HG03175 (cell line): ENCODE data around the gene IGSF21.

Experiments
- ATAC-seq: cut with Tn5 transposase; IDR thresholded peaks from one replicate; pipeline ENCODE4 v1.9.1; 2021; ENCODE audit warnings: mild to moderate bottlenecking, moderate library complexity; ENCODE audit not compliant: unreplicated experiment

The IGSF21 gene

GRCh38 chr1:18390953-18391352 is 283.4 kb downstream of the IGSF21 start:
- ATAC-seq: no peak

DNA sequence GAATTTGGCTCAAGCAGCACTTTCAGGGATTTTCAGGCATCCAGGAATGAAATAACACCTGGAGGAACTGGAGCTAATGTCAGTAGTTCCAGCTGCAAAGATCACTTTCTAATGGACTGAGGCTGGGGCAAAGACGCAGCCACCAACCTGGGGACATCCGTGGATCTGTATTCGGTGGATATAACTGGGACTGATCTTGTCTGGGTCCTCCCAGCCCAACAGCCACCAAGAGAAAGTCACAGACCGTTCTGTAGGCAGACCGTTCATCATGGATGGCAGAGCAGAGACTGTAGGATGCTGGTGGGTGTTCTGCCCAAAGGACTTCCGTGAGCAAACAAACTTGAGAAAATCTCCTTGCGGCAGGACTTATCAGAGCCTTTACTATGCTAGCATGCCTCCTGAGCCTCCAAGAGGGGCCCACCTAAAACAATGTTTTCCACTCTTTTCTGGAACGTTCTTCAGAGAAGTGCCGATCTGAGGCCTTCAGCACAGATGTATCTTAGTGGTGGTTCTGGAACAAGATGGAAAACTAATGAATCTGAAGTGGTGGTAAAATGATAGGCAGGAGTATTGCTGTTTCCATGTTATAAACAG is 287.1 kb downstream of the IGSF21 start:
- no peak for ATAC-seq

- ATAC-seq: no peak
Measured at GRCh38 chr1:18396247-18396980, 288.8 kb downstream of the IGSF21 start.

DNA sequence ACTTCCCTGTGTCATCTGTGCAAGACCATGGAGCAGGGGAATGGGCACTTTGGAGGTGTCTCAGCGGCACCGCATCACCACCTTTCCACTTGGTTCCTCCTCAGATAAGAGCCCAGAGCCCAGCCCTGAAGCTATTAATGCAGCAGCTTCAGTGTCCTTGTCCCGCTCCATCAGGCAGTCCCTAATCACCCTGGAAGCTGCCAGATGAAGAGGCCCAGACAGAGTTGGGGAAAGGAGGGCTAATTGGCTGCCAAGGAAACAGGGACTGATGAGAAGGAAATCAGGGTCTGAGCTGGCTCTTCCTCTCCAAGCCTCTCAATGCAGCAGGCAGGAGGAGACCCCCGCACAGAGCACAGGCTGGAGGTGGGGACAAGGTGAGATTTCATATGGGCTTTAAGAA is 290.0 kb downstream of the IGSF21 start:
- no peak for ATAC-seq

GRCh38 chr1:18398791-18399530 is 291.4 kb downstream of the IGSF21 start:
- no peak for ATAC-seq

GRCh38 chr1:18400347-18401102 is 292.9 kb downstream of the IGSF21 start:
- no peak for ATAC-seq

- ATAC-seq: no peak
Measured at GRCh38 chr1:18401921-18402320, 294.3 kb downstream of the IGSF21 start.

DNA sequence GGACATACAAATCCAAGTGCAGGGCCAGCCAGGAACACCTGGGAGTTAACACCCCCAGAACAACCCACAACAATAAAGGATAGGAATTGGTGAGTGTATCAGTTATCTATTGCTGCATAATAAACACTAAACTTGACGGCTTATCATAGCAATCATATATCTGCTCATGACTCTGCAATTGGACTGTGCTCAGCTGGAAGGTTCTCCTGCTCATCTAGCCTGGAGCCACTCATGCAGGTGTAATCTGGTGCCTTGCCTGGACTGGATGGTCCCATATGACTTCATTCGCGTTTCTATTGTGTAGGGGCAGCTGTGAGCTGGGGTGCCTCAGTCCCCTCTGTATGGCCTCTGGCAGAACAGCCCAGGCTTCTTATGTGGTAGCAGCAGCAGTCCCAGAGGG is 296.9 kb downstream of the IGSF21 start:
- ATAC-seq: no peak

- no peak for ATAC-seq
Measured at GRCh38 chr1:18407166-18408045, 299.8 kb downstream of the IGSF21 start.

DNA sequence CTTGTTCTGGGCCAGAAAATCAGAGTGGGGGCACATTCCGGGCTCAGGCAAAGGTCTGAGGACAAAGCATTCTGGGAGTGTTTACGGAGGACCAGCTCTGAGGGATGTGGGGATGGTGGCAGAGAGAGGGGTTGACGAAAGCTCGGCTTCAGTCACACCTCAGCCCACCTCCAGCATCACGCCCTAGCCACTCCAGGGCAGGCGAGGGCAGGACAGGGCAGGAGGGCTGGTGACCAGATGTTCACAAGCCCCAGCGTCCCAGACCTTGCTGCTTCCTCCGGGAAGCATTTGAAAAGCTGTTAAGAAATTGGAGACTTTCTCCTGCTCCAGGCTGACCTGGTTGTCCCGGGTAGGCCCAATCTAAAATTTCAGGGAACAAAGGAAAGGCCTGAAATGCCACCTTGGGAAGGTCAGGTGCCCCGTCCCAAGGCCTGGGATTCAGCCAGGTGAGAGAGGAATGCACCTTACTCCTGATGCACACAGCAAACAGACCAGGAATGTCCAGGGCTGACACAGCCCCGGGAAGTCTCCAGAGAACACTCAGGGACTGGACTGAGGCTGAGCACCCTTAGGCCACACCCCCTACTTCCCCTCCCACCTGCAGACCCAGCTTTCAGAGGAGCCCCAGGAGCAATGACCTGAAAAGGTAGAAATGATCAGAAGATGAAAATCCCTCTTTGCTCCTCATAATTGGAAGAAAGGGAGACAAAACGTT is 301.2 kb downstream of the IGSF21 start:
- ATAC-seq: no peak

- ATAC-seq: no peak
Measured at GRCh38 chr1:18409609-18410237, 302.1 kb downstream of the IGSF21 start.

- ATAC-seq: no peak
Measured at GRCh38 chr1:18410407-18410806, 302.8 kb downstream of the IGSF21 start.

DNA sequence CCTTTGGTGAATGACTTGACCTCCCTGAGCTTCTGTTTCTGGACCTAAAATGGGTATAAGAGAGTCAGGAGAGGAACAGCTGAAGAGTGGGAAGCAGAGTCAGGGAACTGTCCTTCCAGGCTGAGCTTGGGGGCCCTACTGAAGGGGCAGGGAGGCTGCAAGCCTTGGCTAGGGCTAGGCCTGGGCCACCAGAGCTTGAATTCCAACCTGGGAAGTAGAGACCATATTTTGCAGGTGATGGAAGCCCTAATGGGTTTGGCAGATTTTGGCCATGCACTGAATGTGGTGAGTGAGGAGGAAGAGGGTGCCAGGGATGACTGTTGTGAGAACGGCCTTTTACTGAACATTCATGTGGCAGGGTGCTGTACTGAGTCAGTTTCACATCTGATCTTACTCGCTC is 303.7 kb downstream of the IGSF21 start:
- ATAC-seq: no peak

GRCh38 chr1:18411820-18412641 is 304.4 kb downstream of the IGSF21 start:
- no peak for ATAC-seq

DNA sequence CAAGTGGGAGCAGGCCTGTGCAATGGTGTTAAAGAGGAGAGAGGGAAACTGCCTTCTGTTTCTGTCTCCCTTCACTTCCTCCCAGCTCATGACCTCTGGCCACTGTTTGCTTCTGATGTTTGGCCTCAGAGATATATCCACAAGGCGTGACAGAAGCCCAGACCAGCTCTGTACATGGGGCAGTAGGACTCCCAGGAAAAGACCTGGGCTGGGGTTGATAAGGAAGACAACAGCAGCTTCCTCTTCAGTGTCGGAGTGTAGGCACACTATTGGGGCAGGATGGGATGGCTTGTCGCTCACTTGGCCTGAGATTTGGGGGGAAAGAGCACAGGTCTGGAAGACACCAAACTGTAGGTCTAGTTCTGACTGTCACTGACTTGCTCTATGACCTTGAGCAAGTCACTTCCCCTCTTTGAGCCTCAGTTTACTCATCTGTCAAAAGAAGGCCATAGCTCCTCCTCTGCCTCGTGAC is 305.3 kb downstream of the IGSF21 start:
- no peak for ATAC-seq

- ATAC-seq: no peak
Measured at GRCh38 chr1:18413541-18414305, 306.1 kb downstream of the IGSF21 start.

DNA sequence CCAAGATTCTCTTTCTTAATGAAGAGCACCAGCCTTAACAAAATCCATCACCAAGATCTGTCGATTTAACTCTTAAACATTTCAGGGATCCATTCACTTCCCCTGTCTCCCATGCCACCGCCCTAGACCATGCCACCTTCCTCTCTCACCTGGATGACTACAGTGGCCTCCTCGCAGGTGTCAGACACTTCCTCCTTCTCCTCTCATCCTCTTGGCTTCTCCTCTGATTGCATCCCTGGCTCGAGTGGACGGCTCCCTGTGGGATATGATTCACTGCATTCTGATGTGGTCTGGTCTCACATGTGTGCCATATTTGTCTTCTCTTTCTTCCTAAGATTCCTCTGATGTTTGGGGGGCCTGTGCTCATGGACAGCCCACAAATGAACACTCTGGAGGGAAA is 306.7 kb downstream of the IGSF21 start:
- no peak for ATAC-seq
